A549 (cell line): ENCODE measurements around the gene UTF1. TPM values are rescaled to one million over a fixed set of nuclear protein-coding genes. Genes with fewer than 3 reads are reported as not detected.

Source experiments
- ATAC-seq, 2 experiments: fragments of 200-7000 bp in 1 of 2; fragments of >200 bp in 1 of 2; cut with Nextera tagmentation in 1 of 2; cut with Tn5 transposase in 1 of 2; 3 replicates each; pipeline versions ENCODE4 v1.8.0 to v1.9.1; 2018 to 2020; ENCODE audit warnings: mild to moderate bottlenecking in 1 of 2, moderate library complexity in 1 of 2
- CTCF ChIA-PET: fragments of 300-600 bp; sonication (Branson Sonifier 250); formaldehyde crosslinking; extraction: SDS; loops from one replicate; lab custom pipeline; 2021; ENCODE audit warnings: antibody characterized with exemption, inconsistent platforms; lab: Yijun Ruan, JAX
- POLR2A ChIA-PET: fragments of 350-600 bp; formaldehyde crosslinking; extraction: SDS; loops from one replicate; lab custom pipeline; 2021; ENCODE audit warnings: antibody characterized with exemption, inconsistent platforms; lab: Yijun Ruan, JAX
- DNase-seq, 2 experiments: peaks; one replicate each; pipeline versions ENCODE4 v3.0.0 to v3.0.0-alpha.2; 2011 to 2016; ENCODE audit warnings: low read depth in 1 of 2, low spot score in 1 of 2
- FAIRE-seq: peaks from 2 replicates; lab custom pipeline; 2011; peaks lifted over from hg19 to GRCh38; lab: Jason Lieb, UNC
- H3K27ac ChIP-seq, 2 experiments: fragments of >200 bp; sonication (Bioruptor Twin); formaldehyde crosslinking; 3 replicates each; pipeline ENCODE4 v1.5.1; 2016 to 2017
- H3K4me1 ChIP-seq: fragments of >200 bp; sonication (Bioruptor Twin); formaldehyde crosslinking; 3 replicates; pipeline ENCODE4 v1.6.1; 2016
- H3K4me2 ChIP-seq: fragments of >200 bp; sonication (Bioruptor Twin); formaldehyde crosslinking; 3 replicates; pipeline ENCODE4 v1.6.1; 2016
- H3K4me3 ChIP-seq: fragments of >200 bp; sonication (Bioruptor Twin); formaldehyde crosslinking; 3 replicates; pipeline ENCODE4 v1.5.1; 2016
- H3K9me3 ChIP-seq: fragments of >200 bp; sonication (Bioruptor Twin); formaldehyde crosslinking; 3 replicates; pipeline ENCODE4 v1.6.1; 2016
- CBX2 ChIP-seq: fragments of 200-600 bp; sonication (generic); IDR thresholded peaks from 2 replicates; pipeline ENCODE4 v1.6.1; 2016; ENCODE audit warnings: low read depth, mild to moderate bottlenecking, borderline replicate concordance
- CBX8 ChIP-seq: fragments of 200-600 bp; sonication (generic); IDR thresholded peaks from 2 replicates; pipeline ENCODE4 v1.6.1; 2016
- CEBPB ChIP-seq, 2 experiments: fragments of >200 bp in 1 of 2; sonication (Bioruptor Twin) in 1 of 2; formaldehyde crosslinking in 1 of 2; IDR thresholded peaks; 2 replicates each; pipeline ENCODE4 v1.6.1; 2012 to 2016
- CHD4 ChIP-seq: fragments of 200-600 bp; sonication (generic); IDR thresholded peaks from 2 replicates; pipeline ENCODE4 v1.6.1; 2016; ENCODE audit warnings: antibody characterized with exemption, mild to moderate bottlenecking, borderline replicate concordance
- EHF ChIP-seq: fragments of 250-450 bp; sonication (Bioruptor Pico); IDR thresholded peaks from 2 replicates; pipeline ENCODE4 v1.5.0; 2020; ENCODE audit warnings: mild to moderate bottlenecking
- EP300 ChIP-seq, 2 experiments: fragments of >200 bp; sonication (Bioruptor Twin); formaldehyde crosslinking; IDR thresholded peaks; 2 replicates in 1 of 2; 3 replicates in 1 of 2; pipeline ENCODE4 v1.6.1; 2016 to 2017
- ESRRA ChIP-seq: fragments of 150-350 bp; IDR thresholded peaks from 2 replicates; pipeline ENCODE4 v1.6.1; 2014; ENCODE audit warnings: mild to moderate bottlenecking, low read length, borderline replicate concordance
- FOXS1 ChIP-seq: fragments of 250-450 bp; sonication (Bioruptor Pico); IDR thresholded peaks from 2 replicates; pipeline ENCODE4 v1.5.0; 2020; ENCODE audit warnings: mild to moderate bottlenecking, moderate library complexity
- GATA3 ChIP-seq: IDR thresholded peaks from 2 replicates; pipeline ENCODE4 v1.6.1; 2012; ENCODE audit warnings: borderline replicate concordance
- HEYL ChIP-seq: fragments of 250-450 bp; sonication (Bioruptor Pico); IDR thresholded peaks from 2 replicates; pipeline ENCODE4 v1.8.0; 2021; ENCODE audit warnings: mild to moderate bottlenecking, moderate library complexity
- HOXA7 ChIP-seq: fragments of 250-450 bp; sonication (Bioruptor Pico); IDR thresholded peaks from 2 replicates; pipeline ENCODE4 v1.5.0; 2020; ENCODE audit warnings: mild to moderate bottlenecking, moderate library complexity
- HOXB13 ChIP-seq: fragments of 250-450 bp; sonication (Bioruptor Pico); IDR thresholded peaks from 2 replicates; pipeline ENCODE4 v1.5.0; 2020; ENCODE audit warnings: low read depth, mild to moderate bottlenecking, moderate library complexity
- HOXB5 ChIP-seq: fragments of 250-450 bp; sonication (Bioruptor Pico); IDR thresholded peaks from 2 replicates; pipeline ENCODE4 v1.5.0; 2020; ENCODE audit warnings: mild to moderate bottlenecking, moderate library complexity
- JUNB ChIP-seq: fragments of >200 bp; sonication (Bioruptor Twin); formaldehyde crosslinking; IDR thresholded peaks from 2 replicates; pipeline ENCODE4 v1.6.1; 2016
- MAFK ChIP-seq: fragments of 450-650 bp; IDR thresholded peaks from 2 replicates; pipeline ENCODE4 v1.6.1; 2014; ENCODE audit not compliant: partially characterized antibody
- MAZ ChIP-seq: fragments of 150-350 bp; IDR thresholded peaks from 2 replicates; pipeline ENCODE4 v1.6.1; 2014; ENCODE audit warnings: antibody characterized with exemption, low read depth, low read length, borderline replicate concordance
- POLR2AphosphoS2 ChIP-seq: conservative IDR thresholded peaks from 2 replicates; pipeline ENCODE4 v1.6.1; 2012; ENCODE audit warnings: low read length, improper control_type of control experiment, inconsistent platforms
- RAD21 ChIP-seq, 2 experiments: fragments of >200 bp in 1 of 2; sonication (Bioruptor Twin) in 1 of 2; formaldehyde crosslinking in 1 of 2; IDR thresholded peaks in 1 of 2; conservative IDR thresholded peaks in 1 of 2; 2 replicates in 1 of 2; 3 replicates in 1 of 2; pipeline ENCODE4 v1.6.1; 2012 to 2018; ENCODE audit warnings: inconsistent platforms in 1 of 2
- SMC3 ChIP-seq: fragments of >200 bp; sonication (Bioruptor Twin); formaldehyde crosslinking; IDR thresholded peaks from 3 replicates; pipeline ENCODE4 v1.6.1; 2018; ENCODE audit warnings: inconsistent platforms
- ZFP36 ChIP-seq: fragments of 450-650 bp; IDR thresholded peaks from 2 replicates; pipeline ENCODE4 v1.6.1; 2014; ENCODE audit warnings: borderline replicate concordance; ENCODE audit not compliant: partially characterized antibody
- ZNF302 ChIP-seq: fragments of 250-450 bp; sonication (Bioruptor Pico); IDR thresholded peaks from 2 replicates; pipeline ENCODE4 v1.9.0; 2021; ENCODE audit warnings: inconsistent platforms, mild to moderate bottlenecking, moderate library complexity
- WGBS: methylation state at CpG from one replicate; pipeline ENCODE4 v1.1.6; 2017; ENCODE audit errors: missing lambda C conversion rate; 5-methylcytosine and 5-hydroxymethylcytosine counted together
- polyA plus RNA-seq, 4 experiments: library from polyadenylated mRNA; depleted of rRNA in 3 of 4; stranded (reverse); fragments of >200 nt; fragmentation: RNase III in 1 of 4; extraction: RNeasy Plus Mini Kit Qiagen cat#74134 plus additional on column Dnase treatment in 1 of 4; gene quantifications; 2 replicates in 3 of 4; 3 replicates in 1 of 4; pipeline ENCODE4 v1.2.3, GENCODE V29; 2011 to 2017
- TF ChIP-seq, protein P1 (sequence below): fragments of 250-450 bp; sonication (Bioruptor Pico); IDR thresholded peaks from 2 replicates; pipeline ENCODE4 v1.5.0; 2021; ENCODE audit warnings: mild to moderate bottlenecking, moderate library complexity, borderline replicate concordance
- TF ChIP-seq, protein P2 (sequence below): fragments of 150-350 bp; IDR thresholded peaks from 2 replicates; pipeline ENCODE4 v1.6.1; 2014; ENCODE audit warnings: low read depth, mild to moderate bottlenecking, low read length
- TF ChIP-seq, protein P3 (sequence below): fragments of 250-450 bp; sonication (Bioruptor Pico); IDR thresholded peaks from 2 replicates; pipeline ENCODE4 v1.5.0; 2020; ENCODE audit warnings: low read depth, mild to moderate bottlenecking, moderate library complexity
- TF ChIP-seq, protein P4 (sequence below): fragments of >200 bp; sonication (Bioruptor Twin); formaldehyde crosslinking; IDR thresholded peaks from 2 replicates; pipeline ENCODE4 v1.6.1; 2016

The UTF1 gene
- polyA plus RNA-seq, 2 of the 4 experiments (the other 2 are of a cell fraction): not detected

DNA sequence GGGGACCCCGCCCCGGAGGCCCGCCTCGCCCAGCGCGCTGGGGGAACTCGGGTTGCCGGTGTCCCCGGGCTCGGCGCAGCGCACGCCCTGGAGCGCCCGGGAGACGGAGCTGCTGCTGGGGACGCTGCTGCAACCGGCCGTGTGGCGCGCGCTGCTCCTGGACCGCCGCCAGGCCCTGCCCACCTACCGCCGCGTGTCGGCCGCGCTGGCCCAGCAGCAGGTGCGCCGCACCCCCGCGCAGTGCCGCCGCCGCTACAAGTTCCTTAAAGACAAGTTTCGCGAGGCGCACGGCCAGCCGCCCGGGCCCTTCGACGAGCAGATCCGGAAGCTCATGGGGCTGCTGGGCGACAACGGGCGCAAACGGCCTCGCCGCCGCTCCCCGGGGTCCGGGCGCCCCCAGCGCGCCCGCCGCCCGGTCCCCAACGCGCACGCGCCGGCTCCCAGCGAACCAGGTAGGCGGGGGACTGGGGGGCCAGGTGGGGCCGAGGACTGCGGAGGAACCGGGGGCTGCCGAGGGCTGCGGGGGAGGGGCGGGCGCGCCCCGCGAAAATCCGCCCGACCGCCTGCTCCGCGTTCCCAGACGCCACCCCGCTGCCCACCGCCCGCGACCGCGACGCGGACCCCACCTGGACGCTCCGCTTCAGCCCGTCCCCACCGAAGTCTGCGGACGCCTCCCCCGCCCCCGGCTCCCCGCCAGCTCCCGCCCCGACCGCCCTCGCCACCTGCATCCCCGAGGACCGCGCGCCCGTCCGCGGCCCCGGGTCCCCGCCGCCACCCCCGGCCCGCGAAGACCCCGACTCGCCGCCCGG is 574 bp downstream of the UTF1 start (continued):
- TF ChIP-seq, protein P1, sequence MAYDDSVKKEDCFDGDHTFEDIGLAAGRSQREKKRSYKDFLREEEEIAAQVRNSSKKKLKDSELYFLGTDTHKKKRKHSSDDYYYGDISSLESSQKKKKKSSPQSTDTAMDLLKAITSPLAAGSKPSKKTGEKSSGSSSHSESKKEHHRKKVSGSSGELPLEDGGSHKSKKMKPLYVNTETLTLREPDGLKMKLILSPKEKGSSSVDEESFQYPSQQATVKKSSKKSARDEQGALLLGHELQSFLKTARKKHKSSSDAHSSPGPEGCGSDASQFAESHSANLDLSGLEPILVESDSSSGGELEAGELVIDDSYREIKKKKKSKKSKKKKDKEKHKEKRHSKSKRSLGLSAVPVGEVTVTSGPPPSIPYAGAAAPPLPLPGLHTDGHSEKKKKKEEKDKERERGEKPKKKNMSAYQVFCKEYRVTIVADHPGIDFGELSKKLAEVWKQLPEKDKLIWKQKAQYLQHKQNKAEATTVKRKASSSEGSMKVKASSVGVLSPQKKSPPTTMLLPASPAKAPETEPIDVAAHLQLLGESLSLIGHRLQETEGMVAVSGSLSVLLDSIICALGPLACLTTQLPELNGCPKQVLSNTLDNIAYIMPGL (CRISPR knock-in tag): no peak
- TF ChIP-seq POLR2AphosphoS2: no peak
- TF ChIP-seq ESRRA: no peak
- TF ChIP-seq, protein P2, sequence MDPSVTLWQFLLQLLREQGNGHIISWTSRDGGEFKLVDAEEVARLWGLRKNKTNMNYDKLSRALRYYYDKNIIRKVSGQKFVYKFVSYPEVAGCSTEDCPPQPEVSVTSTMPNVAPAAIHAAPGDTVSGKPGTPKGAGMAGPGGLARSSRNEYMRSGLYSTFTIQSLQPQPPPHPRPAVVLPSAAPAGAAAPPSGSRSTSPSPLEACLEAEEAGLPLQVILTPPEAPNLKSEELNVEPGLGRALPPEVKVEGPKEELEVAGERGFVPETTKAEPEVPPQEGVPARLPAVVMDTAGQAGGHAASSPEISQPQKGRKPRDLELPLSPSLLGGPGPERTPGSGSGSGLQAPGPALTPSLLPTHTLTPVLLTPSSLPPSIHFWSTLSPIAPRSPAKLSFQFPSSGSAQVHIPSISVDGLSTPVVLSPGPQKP: no peak
- TF ChIP-seq HOXB13 (CRISPR knock-in tag): no peak
- TF ChIP-seq JUNB: no peak
- TF ChIP-seq SMC3: no peak
- no peak for TF ChIP-seq RAD21 (conservative IDR thresholded peaks at IDR 0.05 in 1 of 2, IDR thresholded peaks at IDR 0.05 in 1 of 2)
- TF ChIP-seq, protein P3, sequence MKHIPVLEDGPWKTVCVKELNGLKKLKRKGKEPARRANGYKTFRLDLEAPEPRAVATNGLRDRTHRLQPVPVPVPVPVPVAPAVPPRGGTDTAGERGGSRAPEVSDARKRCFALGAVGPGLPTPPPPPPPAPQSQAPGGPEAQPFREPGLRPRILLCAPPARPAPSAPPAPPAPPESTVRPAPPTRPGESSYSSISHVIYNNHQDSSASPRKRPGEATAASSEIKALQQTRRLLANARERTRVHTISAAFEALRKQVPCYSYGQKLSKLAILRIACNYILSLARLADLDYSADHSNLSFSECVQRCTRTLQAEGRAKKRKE (CRISPR knock-in tag): no peak

DNA sequence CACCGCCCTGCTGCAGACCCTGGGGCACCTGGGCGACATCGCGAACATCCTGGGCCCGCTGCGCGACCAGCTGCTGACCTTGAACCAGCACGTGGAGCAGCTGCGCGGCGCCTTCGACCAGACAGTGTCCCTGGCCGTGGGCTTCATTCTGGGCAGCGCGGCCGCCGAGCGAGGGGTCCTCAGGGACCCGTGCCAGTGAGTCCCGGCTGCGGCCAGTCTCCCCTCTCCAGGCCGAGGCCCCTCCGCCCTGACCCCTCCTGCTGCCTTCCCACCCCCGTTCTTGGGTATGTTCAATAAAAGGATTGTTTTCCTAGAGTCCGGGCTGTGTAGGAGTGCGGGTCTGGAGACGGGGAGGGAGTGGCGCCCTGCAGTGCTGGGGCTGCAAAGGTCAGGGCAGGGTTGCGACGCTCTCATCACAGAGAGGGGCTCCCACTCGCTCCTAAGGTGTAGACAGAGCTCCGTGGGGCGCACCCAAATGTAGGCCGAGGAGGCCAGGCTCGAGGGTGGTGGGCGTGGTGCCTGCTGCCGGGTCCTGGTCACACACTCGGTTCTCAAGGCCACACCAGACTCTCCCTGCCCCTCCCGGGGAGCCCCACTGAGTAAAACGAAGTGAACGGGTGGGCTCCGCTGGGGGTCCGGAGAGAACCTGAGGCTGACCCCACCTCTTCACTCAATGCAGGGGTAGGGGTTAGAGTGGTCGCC is 1.4 kb downstream of the UTF1 start:
- DNase-seq: no peak
- Histone ChIP-seq H3K4me3 (no peak overlapping the region), H3K9me3 (no peaks in the 10 kb centered on the region), H3K4me2 (no peak overlapping the region; the same call in 2 of the 3 replicates), H3K27ac (no peak overlapping the region), H3K4me1 (peaks cover 5% of the 10 kb centered on the region)
- ChIA-PET CTCF (no interaction called here), POLR2A (no interaction called here)
- 40% methylated on average over 37 of the region's 44 CpGs for WGBS
- no peak for ATAC-seq
- no peak for FAIRE-seq
- TF ChIP-seq CBX2 (no peak), ZFP36 (no peak)

DNA sequence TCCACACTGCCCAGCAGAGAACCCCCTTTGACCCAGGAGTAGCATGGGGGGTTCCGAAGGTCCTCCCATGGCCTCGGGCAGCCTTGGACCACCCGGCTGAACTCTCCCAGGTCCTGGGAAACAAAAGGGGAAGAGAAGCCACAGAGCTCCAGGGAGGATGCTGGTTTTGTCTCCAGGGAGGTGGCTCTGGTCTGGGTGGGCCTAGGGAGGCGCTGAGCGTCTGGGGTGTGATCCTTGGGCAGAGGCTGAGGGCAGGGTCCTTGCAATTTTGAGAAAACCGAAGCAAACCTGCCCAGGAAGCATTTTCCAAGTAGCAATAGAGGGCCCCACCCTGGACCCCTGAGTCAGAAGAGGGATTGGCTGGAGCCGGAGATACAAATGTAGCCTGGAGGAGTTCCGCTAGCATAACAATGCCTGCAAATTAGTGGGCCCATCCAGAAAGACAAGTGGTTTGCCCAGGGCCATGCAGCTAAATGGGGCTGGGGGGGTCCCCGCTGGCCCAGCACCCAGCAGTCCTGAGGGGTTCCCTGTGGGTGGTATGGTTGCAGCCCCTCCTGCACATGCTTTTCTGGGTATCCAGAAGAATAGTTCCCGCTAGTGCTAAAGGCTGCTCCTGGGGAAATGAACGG is 2.0 kb downstream of the UTF1 start:
- Histone ChIP-seq H3K4me2 (no peak overlapping the region), H3K4me1 (peaks cover 11% of the 10 kb centered on the region), H3K27ac (no peak overlapping the region), H3K4me3 (no peak overlapping the region), H3K9me3 (no peaks in the 10 kb centered on the region)
- CTCF ChIA-PET: no interaction called here
- TF ChIP-seq MAZ (no peak), EHF (CRISPR knock-in tag) (no peak), FOXS1 (no peak), EP300 (IDR thresholded peaks at IDR 0.05) (no peak), HOXB5 (CRISPR knock-in tag) (no peak), HOXA7 (CRISPR knock-in tag) (no peak), ZNF302 (no peak), GATA3 (no peak), CHD4 (no peak), ZFP36 (no peak), CBX8 (no peak), HOXB13 (CRISPR knock-in tag) (no peak), CEBPB (IDR thresholded peaks at IDR 0.05) (no peak), MAFK (no peak), HEYL (no peak)
- TF ChIP-seq, protein P1 (CRISPR knock-in tag): no peak
- TF ChIP-seq, protein P4, sequence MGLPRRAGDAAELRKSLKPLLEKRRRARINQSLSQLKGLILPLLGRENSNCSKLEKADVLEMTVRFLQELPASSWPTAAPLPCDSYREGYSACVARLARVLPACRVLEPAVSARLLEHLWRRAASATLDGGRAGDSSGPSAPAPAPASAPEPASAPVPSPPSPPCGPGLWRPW: no peak
- FAIRE-seq (no peak), ATAC-seq (no peak), DNase-seq (no peak)
- WGBS: 58% methylated on average over 8 of the region's 11 CpGs
- POLR2A ChIA-PET: no interaction called here
